Stimulated activated CD4-positive, alpha-beta T cell treated with anti-CD3 and anti-CD28 coated beads, TNF-alpha, amount 100 ng/mL, for 48 hours (primary cell): ENCODE data around the gene ZMYM4.
"Not testable (repeated sequence)": the region's sequence is repeated elsewhere in the genome, so short reads cannot be mapped to it uniquely, and the experiment has no call there.

ENCODE experiments used
- DNase-seq, 3 donors: peaks; one replicate each; pipeline ENCODE4 v3.0.0-alpha.2; 2020; ENCODE audit warnings: low read depth in 3 of 3

ZMYM4 gene

DNA sequence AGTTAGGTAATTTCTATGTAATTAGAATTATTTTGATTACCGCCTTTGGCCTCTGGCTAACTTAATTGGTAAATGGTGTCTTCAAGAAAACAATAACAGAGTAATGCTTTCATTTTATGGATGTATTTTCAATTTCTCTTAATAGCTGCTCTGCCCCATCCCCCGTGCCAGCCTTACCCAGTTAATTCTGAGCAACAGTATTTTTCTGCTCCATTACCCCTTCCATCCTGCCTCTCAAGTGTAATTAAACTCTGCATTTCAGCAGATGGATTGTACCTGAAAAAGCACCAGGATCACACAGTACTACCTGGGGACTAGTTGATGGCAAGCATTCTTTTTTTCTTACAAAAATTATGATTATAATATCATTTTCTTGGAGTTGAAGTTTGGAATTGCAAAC is 184.5 kb downstream of the ZMYM4 start:
- DNase-seq = no peak

DNA sequence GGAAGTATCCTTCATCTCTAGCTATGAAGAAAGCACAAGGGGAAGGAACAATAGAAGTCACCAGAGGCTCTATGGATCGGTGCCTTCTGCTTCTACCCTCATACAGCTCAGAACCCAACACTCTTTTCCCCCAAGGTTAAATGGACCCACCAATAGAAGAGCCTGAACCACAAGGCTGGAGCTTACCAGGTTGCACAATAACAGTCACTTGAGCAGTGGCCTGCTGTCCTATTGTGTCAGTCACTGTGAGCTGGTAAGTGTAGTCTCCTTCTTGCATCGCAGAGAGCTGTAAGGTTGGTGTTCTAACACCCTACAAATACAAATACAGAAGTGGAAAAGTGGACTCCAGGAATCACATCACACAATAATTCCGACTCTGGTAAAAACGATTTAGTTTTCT is 185.7 kb downstream of the ZMYM4 start:
- DNase-seq = no peak

DNA sequence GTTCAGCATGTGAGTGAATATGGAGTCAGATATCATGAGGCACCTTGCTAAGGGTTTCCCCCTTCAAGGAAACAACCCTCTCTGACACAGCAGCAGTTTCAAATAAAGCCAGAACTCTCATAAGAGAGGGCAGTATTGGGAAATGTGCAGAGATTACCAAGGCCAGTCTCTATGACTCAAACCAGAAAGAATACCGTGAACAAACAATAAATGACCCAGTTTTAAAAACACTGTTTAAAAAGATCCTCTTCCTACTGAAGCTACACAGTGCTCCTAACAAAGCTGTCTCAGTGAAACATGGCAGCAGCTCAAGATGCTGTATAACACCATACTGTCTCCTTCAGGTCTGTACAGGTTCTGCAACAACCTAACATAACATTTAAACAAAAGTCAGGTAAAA is 186.1 kb downstream of the ZMYM4 start:
- DNase-seq = no peak

DNA sequence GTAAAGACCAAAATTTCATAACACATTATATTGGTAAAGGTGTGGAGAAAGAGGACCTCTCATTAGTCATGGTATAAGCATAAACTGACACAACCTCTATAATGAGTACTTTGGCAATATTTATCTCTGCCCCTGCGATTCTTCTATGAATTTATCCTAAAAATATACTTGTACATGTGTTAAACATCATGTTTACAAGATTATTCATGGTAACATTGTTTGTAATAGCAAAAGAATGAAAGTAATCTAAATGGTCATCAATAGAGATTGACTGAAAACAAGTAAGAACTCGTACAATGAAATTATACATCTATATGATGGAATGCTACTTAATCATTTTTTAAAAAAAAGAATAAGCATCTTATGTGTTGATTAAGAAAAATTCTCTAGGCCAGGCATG is 192.3 kb downstream of the ZMYM4 start:
- DNase-seq = no peak

DNA sequence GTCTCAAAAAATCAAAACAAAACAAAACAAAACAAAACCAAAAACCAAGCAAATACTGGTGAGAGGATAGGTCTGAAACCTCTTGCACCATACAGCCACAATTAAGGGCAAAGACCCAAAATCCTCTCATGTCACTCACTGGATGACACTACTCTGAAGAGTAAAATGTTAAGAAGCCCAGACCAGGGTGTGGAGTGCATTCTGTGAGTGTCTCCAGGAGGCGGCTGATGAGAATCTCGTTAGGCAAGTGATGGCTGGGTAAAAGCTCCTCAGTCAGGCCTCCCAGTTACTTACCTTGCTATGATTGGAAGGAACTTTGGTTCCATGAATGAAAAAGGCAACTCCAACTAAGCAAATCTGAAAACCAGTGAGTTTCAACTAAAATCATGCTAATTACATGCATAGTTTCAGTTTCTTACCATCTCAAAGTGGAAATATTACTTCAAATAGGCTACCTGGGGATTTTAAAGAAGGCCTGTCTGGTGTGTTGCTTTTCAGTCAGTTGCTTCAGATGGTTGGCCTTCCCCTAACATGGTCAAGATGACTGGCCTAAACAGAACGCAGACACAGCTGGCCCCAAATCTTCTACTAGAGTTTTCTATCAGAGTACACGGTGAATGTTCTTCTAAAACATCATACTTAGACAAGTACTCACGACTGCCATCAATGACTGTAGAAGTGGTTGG is 193.6 kb downstream of the ZMYM4 start:
- no peak for DNase-seq

DNA sequence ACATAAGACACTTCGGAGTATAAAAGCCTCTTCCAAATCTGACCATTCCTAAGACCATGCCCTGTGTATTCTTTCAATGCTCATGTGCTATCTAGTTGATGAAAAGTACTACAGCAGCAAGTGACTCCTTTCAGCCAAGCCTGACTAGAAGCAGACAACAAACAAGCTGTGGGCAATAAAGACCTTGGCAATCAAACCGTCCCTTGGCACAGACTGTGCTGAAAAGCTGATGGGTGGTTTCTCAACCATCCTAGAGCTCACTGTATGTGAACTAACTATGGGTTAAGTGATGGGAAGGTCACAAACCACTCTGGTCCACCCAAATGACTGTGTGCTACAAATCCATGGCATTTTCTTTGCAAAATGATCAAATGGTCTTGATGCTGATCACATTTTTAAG is 194.7 kb downstream of the ZMYM4 start:
- DNase-seq = no peak

DNA sequence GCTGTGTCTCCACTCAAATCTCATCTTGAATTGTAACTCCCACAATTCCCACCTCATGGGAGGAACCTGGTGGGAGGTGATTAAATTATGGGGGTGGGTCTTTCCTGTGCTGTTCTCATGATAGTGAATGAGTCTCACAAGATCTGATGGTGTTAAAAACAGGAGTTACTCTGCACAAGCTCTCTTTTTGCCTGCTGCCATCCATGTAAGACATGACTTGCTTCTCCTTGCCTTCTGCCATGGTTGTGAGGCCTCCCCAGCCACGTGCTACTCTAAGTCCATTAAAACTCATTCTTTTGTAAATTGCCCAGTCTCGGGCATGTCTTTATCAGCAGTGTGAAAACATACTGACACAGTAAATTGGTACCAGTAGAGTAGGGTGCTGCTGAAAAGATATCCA is 195.2 kb downstream of the ZMYM4 start:
- DNase-seq = not testable (repeated sequence)

DNA sequence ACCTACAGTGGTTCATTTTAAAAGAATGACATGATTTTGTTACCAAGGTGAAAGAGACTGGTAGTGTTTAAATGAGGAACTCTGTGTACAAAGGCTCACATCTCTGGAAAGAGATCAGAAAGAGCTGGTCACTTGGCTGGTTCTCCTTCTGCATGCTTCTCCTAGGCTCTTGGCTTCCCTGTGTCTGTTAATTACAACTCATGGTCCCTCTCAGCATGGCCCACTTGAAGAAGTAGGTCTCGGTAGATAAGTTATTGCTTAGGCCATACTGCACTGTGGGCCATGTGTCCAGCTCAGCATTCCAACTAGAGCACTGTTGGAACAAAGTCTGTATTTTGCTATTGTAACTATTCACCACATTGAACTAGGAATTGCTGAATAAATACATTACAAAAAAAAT is 197.6 kb downstream of the ZMYM4 start:
- no peak for DNase-seq

DNA sequence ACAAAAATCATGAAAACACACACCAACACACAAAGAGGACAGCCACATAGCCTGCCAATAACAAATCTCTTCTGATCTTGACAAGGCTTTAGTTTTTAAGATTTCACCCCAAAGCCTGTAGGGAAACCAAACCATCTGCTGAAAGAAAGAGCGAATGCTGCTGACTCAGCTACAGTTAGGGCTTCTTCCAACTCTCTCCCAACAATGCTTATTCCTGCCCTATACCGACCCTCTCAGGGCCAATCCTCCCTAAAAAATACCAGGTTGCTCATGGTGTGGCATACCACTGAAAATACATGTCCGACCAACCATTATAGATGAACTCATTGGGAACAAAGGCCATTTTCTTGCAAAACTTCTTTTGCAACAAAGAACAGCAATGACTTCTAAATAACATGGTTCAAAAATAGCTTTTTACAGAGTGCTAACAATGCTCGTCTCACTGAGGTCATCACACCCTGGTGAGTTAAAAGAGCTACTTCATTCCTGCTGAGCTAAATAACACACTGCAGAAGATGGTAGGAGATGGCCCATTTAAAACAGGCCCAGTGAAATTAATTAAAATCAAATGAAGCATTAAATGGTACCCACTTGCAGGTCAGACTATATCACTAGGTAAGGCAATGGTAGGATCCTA is 202.6 kb downstream of the ZMYM4 start:
- no peak for DNase-seq
